B cell (primary cell): ENCODE measurements around the gene CACNG4. TPM values are rescaled to one million over a fixed set of nuclear protein-coding genes. Genes with fewer than 3 reads are reported as not detected.

ENCODE experiments used
- ATAC-seq: fragments of 200-7000 bp; cut with Tn5 transposase; one replicate; pipeline ENCODE4 v1.10.0; 2021; ENCODE audit warnings: low read depth, mild to moderate bottlenecking, moderate number of reproducible peaks, moderate library complexity
- CTCF ChIA-PET: fragments of 350-600 bp; sonication (Branson Sonifier 250); formaldehyde crosslinking; loops from one replicate; lab custom pipeline; 2021; ENCODE audit warnings: antibody characterized with exemption, inconsistent platforms; lab: Charles Lee
- POLR2A ChIA-PET: fragments of 350-600 bp; sonication (Branson Sonifier 250); formaldehyde crosslinking; loops from one replicate; lab custom pipeline; 2021; ENCODE audit warnings: antibody characterized with exemption; lab: Charles Lee
- DNase-seq: peaks from one replicate; pipeline ENCODE4 v3.0.0; 2013
- H2AFZ ChIP-seq: 2 replicates; pipeline ENCODE4 v1.6.1; 2012; ENCODE audit warnings: mild to moderate bottlenecking, low read depth, low read length; ENCODE audit not compliant: insufficient read depth, poor library complexity, severe bottlenecking
- H3K27ac ChIP-seq, 2 donors: 1 replicate in 1 of 2; 2 replicates in 1 of 2; pipeline ENCODE4 v1.5.1; 2012 to 2013; ENCODE audit warnings: low read length in 2 of 2, mild to moderate bottlenecking in 2 of 2, moderate library complexity in 1 of 2
- H3K27me3 ChIP-seq, 4 experiments: fragments of 200-600 bp in 1 of 4; sonication (generic) in 1 of 4; replicated peaks in 1 of 4; 1 replicate in 2 of 4; 2 replicates in 2 of 4; pipeline versions ENCODE4 v1.6.1 to v1.7.0; 2013 to 2016; ENCODE audit warnings: low read length in 3 of 4, mild to moderate bottlenecking in 2 of 4, mixed read lengths in 1 of 4, moderate library complexity in 1 of 4; ENCODE audit not compliant: insufficient read depth in 4 of 4, control insufficient read depth in 3 of 4; ENCODE audit errors: control extremely low read depth in 1 of 4
- H3K36me3 ChIP-seq, 2 experiments: replicated peaks in 1 of 2; 1 replicate in 1 of 2; 2 replicates in 1 of 2; pipeline versions ENCODE4 v1.6.1 to v1.7.1; 2013; ENCODE audit warnings: low read length in 1 of 2; ENCODE audit not compliant: insufficient read depth in 2 of 2, control insufficient read depth in 1 of 2; ENCODE audit errors: control extremely low read depth in 1 of 2, extremely low read depth in 1 of 2
- H3K4me1 ChIP-seq, 2 donors: fragments of 200-600 bp in 1 of 2; sonication (generic) in 1 of 2; 1 replicate in 1 of 2; 2 replicates in 1 of 2; pipeline versions ENCODE4 v1.5.1 to v1.6.1; 2013 to 2017; ENCODE audit warnings: low read length in 2 of 2; ENCODE audit not compliant: control insufficient read depth in 2 of 2, insufficient read depth in 2 of 2
- H3K4me2 ChIP-seq: replicated peaks from 2 replicates; pipeline ENCODE3; 2012; ENCODE audit warnings: mild to moderate bottlenecking, low read depth, low read length; ENCODE audit not compliant: poor library complexity, severe bottlenecking
- H3K4me3 ChIP-seq, 5 experiments: fragments of 200-600 bp in 1 of 5; sonication (generic) in 1 of 5; 1 replicate in 3 of 5; 2 replicates in 2 of 5; pipeline versions ENCODE4 v1.5.1 to v1.7.0; 2011 to 2016; ENCODE audit warnings: low read length in 4 of 5, mild to moderate bottlenecking in 4 of 5, low read depth in 2 of 5, control low read depth in 1 of 5, moderate library complexity in 1 of 5; ENCODE audit not compliant: insufficient read depth in 1 of 5; ENCODE audit errors: control extremely low read depth in 1 of 5, extremely low read depth in 1 of 5
- H3K79me2 ChIP-seq: fragments of 200-600 bp; sonication (generic); one replicate; pipeline ENCODE4 v1.6.0; 2016; ENCODE audit warnings: low read length; ENCODE audit not compliant: control insufficient read depth, insufficient read depth
- H3K9ac ChIP-seq: fragments of 200-600 bp; sonication (generic); 2 replicates; pipeline ENCODE4 v1.6.1; 2017; ENCODE audit warnings: mild to moderate bottlenecking, low read length, moderate library complexity
- H3K9me3 ChIP-seq, 3 donors: one replicate each; pipeline versions ENCODE4 v1.6.1 to v1.7.1; 2013; ENCODE audit warnings: low read length in 2 of 3; ENCODE audit not compliant: control insufficient read depth in 2 of 3, insufficient read depth in 1 of 3; ENCODE audit errors: control extremely low read depth in 1 of 3
- H4K20me1 ChIP-seq: 2 replicates; pipeline ENCODE4 v1.6.0; 2012; ENCODE audit warnings: mild to moderate bottlenecking, low read length; ENCODE audit not compliant: insufficient read depth, control insufficient read depth, poor library complexity, severe bottlenecking
- H3K27ac Mint-ChIP-seq: one replicate; pipeline ENCODE4 v1.8.0; 2021; ENCODE audit warnings: mixed read lengths
- H3K27me3 Mint-ChIP-seq: one replicate; pipeline ENCODE4 v1.8.0; 2021; ENCODE audit warnings: mixed read lengths
- H3K4me1 Mint-ChIP-seq: one replicate; pipeline ENCODE4 v1.8.0; 2021; ENCODE audit warnings: mixed read lengths
- H3K4me3 Mint-ChIP-seq: one replicate; pipeline ENCODE4 v1.8.0; 2021; ENCODE audit warnings: mixed read lengths
- H3K9me3 Mint-ChIP-seq: one replicate; pipeline ENCODE4 v1.8.0; 2022; ENCODE audit warnings: mixed read lengths; ENCODE audit not compliant: insufficient read depth
- EZH2 ChIP-seq: IDR thresholded peaks from 2 replicates; pipeline ENCODE4 v1.6.1; 2012; ENCODE audit warnings: borderline replicate concordance, low read depth, mild to moderate bottlenecking, moderate library complexity, low read length; ENCODE audit not compliant: insufficient read depth, poor library complexity, severe bottlenecking
- WGBS: methylation state at CpG from one replicate; pipeline ENCODE4 v1.1.5; 2013; ENCODE audit warnings: missing lambda C conversion rate; ENCODE audit not compliant: insufficient coverage; 5-methylcytosine and 5-hydroxymethylcytosine counted together
- intact Hi-C: fragments of 100-400 bp; cut with micrococcal nuclease; formaldehyde crosslinking; loops from one replicate; pipeline ENCODE4 v1.10.0; 2022
- polyA plus RNA-seq: library from polyadenylated mRNA; depleted of rRNA; stranded (reverse); fragments of >200 nt; gene quantifications from 2 replicates; pipeline ENCODE4 v1.2.3, GENCODE V29; 2012
- total RNA-seq, 2 donors: library from RNA; stranded (reverse); fragments of 120-200 nt in 1 of 2; gene quantifications; 1 replicate in 1 of 2; 2 replicates in 1 of 2; pipeline versions ENCODE4 v1.2.3 to v1.2.4, GENCODE V29; 2013 to 2022
- TF ChIP-seq, protein P1 (sequence below): fragments of 200-600 bp; IDR thresholded peaks from one replicate; pipeline ENCODE4 v1.8.0; 2022; ENCODE audit warnings: antibody characterized with exemption, mild to moderate bottlenecking

CACNG4 gene
- total and polyA plus RNA-seq, 2 donors (not counting 1 experiment from before 2014, with no cell fraction given): not detected

DNA sequence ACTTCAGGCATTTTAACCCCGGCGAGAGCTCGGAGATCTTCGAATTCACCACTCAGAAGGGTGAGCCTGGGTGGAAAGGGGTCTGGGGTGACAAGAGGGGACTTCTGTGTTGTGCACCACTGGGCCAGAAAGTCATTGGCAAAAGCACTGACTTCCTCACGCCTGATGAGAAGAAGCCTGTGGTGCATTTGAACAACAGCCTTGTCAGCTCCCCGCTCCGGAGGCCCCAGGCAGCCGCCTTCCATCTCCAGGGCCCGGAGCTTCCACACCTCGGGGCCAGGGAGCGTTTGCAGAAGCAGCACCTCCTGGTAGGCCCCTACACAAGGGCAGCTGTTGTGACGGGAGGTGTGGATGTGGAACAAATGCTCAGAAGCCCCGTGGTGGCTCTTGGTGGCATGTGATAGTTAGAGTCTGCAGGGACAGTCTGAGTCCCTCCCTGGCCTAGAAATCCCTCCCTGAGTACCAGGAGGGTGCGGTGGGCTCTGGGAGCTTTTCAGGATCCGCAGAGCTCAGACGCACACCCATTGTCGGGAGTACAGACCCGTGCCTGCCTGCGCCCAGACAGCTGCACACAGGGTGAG is 89.6 kb downstream of the CACNG4 start:
- no peaks in the 10 kb centered on the region for H3K79me2 ChIP-seq
- Mint-ChIP-seq H3K4me1 (peaks cover 6% of the 10 kb centered on the region), H3K27me3 (no peaks in the 10 kb centered on the region), H3K4me3 (no peak overlapping the region), H3K9me3 (peaks cover under 1% of the 10 kb centered on the region), H3K27ac (no peak overlapping the region)
- CTCF ChIA-PET: no interaction called here
- H3K4me1 ChIP-seq: peaks cover 0 to 8% of the 10 kb centered on the region in 2 donors
- intact Hi-C loops: no loop called here
- H3K4me3 ChIP-seq: no peak overlapping the region
- H3K4me2 ChIP-seq: no peak overlapping the region
- H3K9me3 ChIP-seq: peaks cover 0 to 20% (median 0%) of the 10 kb centered on the region in 3 donors
- no peaks in the 10 kb centered on the region for H3K27me3 ChIP-seq
- no peak for ATAC-seq
- H3K9ac ChIP-seq: no peak overlapping the region
- POLR2A ChIA-PET: no interaction called here
- no peak for DNase-seq
- H3K27ac ChIP-seq: no peak overlapping the region
- H4K20me1 ChIP-seq: no peaks in the 10 kb centered on the region
- no peaks in the 10 kb centered on the region for H3K36me3 ChIP-seq
- 94% methylated on average over 19 of the region's 19 CpGs for WGBS
- H2AFZ ChIP-seq: no peak overlapping the region
- TF ChIP-seq, protein P1, sequence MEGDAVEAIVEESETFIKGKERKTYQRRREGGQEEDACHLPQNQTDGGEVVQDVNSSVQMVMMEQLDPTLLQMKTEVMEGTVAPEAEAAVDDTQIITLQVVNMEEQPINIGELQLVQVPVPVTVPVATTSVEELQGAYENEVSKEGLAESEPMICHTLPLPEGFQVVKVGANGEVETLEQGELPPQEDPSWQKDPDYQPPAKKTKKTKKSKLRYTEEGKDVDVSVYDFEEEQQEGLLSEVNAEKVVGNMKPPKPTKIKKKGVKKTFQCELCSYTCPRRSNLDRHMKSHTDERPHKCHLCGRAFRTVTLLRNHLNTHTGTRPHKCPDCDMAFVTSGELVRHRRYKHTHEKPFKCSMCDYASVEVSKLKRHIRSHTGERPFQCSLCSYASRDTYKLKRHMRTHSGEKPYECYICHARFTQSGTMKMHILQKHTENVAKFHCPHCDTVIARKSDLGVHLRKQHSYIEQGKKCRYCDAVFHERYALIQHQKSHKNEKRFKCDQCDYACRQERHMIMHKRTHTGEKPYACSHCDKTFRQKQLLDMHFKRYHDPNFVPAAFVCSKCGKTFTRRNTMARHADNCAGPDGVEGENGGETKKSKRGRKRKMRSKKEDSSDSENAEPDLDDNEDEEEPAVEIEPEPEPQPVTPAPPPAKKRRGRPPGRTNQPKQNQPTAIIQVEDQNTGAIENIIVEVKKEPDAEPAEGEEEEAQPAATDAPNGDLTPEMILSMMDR: no peak
- TF ChIP-seq EZH2: no peak

DNA sequence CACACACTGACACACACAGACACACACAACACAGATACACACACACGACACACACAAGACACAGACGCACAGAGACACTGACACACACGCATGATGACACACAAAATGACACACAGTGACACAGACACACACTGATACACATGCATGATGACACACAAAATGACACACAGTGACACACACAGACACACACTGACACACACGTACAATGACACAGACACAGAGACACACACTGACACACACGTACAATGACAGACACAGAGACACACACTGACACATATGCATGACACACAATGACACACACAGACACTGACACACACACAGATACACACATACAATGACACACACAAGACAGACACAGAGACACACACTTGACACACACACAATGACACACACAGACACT is 90.1 kb downstream of the CACNG4 start:
- Histone ChIP-seq H2AFZ (no peak overlapping the region), H4K20me1 (no peaks in the 10 kb centered on the region), H3K4me1 (peaks cover 0 to 8% of the 10 kb centered on the region in 2 donors), H3K9me3 (peaks cover 0 to 18% (median 0%) of the 10 kb centered on the region in 3 donors), H3K27ac (no peak overlapping the region), H3K36me3 (no peaks in the 10 kb centered on the region), H3K79me2 (no peaks in the 10 kb centered on the region), H3K9ac (no peak overlapping the region), H3K27me3 (no peaks in the 10 kb centered on the region), H3K4me3 (no peak overlapping the region), H3K4me2 (no peak overlapping the region)
- 90% methylated on average over 5 of the region's 5 CpGs for WGBS
- POLR2A ChIA-PET: no interaction called here
- no peaks in the 10 kb centered on the region for H3K9me3 Mint-ChIP-seq
- CTCF ChIA-PET: no interaction called here
- ATAC-seq (no peak), DNase-seq (no peak)
- no peak overlapping the region for H3K4me3 Mint-ChIP-seq
- peaks cover 6% of the 10 kb centered on the region for H3K4me1 Mint-ChIP-seq
- intact Hi-C loops: no loop called here
- TF ChIP-seq EZH2: no peak
- TF ChIP-seq, protein P1: no peak
- H3K27me3 Mint-ChIP-seq: no peaks in the 10 kb centered on the region
- H3K27ac Mint-ChIP-seq: no peak overlapping the region
